ENCODE measurements around the gene FHIP1B. TPM values are rescaled to one million over a fixed set of nuclear protein-coding genes. Genes with fewer than 3 reads are reported as not detected.

The FHIP1B gene
- total RNA-seq, 1 donor from 2014 or later, result 22.2 TPM

DNA sequence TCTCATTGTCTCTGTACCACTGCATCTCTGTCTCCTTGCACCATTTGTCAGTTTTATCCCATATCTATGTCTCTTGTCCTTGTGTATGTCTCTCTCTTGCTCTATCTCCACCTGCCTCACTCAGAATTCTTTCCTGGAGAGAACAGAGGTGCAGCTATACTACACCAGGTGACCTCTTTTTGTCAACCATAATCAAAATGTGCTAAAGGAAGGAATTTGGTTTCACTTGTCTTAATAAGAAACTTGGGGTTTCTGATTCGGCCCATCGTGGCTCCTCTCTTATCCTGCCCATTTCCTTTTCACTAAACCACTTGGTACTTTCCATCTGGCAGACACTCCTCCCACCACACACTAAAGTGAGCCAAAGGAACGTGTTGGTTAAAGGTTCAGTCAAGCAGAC, 31.1 kb downstream of the FHIP1B start:
- intact Hi-C loops (cut with micrococcal nuclease), result loop anchor here (2.0 kb wide), 1 partner anchor 31 kb away; the partner anchor contains the start of gene FHIP1B

DNA sequence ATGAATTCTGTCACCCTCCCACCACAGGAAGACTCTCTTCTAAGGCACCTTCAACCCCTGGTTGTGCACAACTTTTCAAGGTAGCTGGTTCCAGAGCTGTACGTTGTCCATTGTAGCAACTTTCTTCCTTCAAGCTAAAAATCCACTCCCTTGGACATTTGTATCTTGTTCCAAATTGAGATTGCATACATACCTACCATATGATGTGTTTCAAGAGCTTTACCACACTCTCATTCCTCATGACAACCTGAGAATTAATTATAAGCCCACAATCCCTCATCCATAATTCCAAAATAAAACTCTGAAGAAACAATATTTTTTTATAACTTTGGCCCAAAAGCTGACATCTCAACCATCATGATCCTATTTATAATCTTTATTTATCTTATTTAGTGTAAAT, 32.4 kb downstream of the FHIP1B start:
- intact Hi-C loops (cut with micrococcal nuclease), result loop anchor here (2.0 kb wide), 1 partner anchor 33 kb away; the partner anchor contains the start of gene FHIP1B

DNA sequence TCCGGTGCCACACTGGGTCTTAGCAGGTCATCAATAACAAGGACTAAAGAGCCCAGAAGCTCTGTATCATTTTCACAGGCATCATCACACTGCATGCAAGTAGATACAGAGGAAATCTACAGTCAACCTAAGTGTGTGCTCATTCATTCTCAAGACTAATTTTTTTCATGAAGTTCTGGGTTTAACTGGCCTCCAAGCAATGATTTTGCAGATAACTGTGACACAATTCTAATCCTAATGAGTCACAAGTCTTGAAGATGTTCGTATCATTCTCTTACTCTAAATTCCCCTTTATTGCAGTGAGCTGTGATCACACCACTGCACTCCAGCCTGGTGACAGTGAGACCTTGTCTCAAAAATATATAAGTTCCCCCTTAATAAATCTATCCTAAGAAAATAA, 33.0 kb downstream of the FHIP1B start:
- intact Hi-C loops (cut with micrococcal nuclease), result no loop called here

DNA sequence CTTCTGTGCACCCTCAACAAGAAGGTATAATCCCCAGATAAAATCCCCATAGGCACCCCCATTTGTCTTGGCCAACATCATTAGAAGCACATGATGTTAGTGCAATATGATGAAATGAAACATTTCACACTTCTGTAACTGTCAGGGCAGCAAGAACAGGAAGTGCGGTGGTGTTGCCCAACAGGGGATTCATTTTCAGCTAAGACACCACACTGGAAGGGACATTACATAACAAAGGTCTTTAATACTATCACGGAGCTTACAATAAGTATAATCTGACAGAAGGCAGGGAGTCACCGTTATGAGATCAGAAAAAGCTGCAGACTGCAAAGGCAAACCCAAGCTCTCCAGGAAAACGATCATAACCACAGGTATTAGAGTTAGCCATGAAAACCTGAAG, 33.5 kb downstream of the FHIP1B start:
- intact Hi-C loops (cut with micrococcal nuclease), result no loop called here

DNA sequence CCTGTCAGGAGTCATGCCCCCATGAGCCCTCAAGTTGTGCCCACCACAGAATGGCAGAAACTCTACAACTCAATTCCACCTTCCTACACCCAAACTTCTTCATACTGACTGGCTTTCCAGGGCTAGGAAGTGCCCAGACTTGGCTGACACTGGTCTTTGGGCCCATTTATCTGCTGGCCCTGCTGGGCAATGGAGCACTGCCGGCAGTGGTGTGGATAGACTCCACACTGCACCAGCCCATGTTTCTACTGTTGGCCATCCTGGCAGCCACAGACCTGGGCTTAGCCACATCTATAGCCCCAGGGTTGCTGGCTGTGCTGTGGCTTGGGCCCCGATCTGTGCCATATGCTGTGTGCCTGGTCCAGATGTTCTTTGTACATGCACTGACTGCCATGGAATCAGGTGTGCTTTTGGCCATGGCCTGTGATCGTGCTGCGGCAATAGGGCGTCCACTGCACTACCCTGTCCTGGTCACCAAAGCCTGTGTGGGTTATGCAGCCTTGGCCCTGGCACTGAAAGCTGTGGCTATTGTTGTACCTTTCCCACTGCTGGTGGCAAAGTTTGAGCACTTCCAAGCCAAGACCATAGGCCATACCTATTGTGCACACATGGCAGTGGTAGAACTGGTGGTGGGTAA, 35.1 kb downstream of the FHIP1B start, which contains the start of gene OR52W1:
OR52W1 (plus strand) TSS at position 51 of the 637 bp plus-strand sequence; CDS start at position 51, 0 bp downstream.
- intact Hi-C loops (cut with micrococcal nuclease), result no loop called here

DNA sequence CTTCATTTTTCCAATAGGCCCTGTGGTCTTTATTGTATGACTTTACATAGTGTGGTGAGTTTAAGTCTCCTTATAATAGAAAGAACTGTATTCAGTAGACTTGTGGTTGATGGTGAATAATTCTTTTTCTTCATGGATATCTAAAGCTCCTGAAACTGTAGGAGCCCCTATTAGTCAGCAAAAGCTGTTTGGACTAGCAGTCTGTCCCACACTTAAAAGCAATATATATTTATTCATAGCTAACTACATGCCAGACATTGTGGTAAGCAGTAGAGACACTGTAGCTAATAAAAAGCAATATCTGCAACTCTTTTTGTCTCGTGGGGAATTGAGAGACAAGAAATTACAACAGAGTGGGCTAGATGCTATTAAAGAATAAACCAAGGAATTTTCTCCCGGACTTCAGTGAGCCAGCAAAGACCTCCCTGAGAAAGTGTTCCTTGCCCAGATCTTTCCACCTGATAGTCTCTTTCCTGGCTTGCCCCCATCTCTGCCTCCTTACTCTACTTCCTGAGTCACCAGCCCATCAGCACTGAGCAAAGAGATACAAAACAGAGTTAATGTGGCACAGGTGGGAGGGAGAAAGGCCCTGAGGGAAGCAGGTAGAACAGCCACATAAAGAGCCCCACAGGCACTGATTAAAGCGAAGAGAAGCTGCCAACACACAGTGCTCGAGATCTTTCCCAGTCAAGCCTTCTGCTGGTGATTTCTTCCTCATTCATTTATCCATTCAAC, 36.8 kb downstream of the FHIP1B start:
- intact Hi-C loops (cut with micrococcal nuclease), result no loop called here

DNA sequence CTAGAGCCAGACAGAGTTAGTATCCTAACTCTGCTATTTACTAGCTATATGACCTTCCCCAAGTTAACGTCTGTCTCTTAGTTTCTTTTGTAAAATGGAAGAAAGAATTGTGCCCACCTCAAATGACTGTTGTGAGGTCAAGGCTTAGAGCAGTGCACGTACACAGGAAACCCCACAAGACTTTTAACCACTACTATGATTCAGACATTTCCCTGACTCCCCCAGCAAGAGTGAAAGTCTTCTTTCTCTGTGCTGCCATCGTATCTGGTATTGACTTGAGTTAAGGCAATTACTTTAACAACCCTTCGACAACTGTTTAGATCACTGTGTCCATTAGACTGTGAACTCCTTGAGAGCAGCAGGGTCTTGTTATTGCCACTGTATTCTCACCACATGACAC, 38.0 kb downstream of the FHIP1B start:
- intact Hi-C loops (cut with micrococcal nuclease), result no loop called here

DNA sequence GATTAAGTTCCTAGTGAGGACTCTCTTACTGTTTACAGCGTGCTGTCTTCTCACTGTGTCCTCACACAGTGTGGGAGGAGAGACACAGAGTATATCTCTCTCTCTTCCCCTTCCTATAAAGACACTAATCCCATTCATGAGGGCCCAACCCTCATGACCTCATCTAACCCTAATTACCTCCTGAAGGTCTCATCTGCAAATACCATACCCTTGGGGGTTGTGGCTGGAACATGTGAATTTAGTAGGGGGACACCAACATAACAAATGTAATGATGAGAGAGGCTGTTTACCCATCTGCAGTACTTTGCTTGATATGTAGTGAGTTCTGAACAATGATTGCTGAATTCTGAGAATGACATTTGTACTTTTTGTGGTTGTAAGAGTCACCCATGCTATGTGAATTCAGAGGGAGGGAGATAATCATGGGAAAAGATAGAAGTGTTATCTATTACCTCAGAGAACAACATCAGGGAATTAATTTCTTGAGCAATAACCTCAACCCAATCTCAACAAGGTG, 40.3 kb downstream of the FHIP1B start:
- intact Hi-C loops (cut with micrococcal nuclease), result no loop called here

DNA sequence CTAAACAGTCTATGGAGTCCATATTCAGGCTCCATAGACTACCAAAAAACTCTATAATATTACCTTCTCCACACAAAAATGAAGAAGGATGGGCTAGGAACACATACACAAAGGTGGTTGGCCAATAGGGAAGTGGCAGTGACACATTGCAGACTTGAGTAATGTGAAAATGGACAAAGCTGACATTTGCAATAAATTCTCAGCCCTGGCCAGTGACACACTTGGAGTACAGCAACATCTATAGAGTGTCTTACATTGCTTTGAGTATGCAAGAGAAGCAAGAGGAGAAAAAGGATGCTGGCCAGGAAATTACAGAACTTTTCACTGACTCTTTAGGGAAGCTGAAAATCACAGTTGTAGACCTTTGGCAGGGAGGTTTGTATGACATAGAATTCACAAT, 42.7 kb downstream of the FHIP1B start:
- intact Hi-C loops (cut with micrococcal nuclease), result no loop called here

DNA sequence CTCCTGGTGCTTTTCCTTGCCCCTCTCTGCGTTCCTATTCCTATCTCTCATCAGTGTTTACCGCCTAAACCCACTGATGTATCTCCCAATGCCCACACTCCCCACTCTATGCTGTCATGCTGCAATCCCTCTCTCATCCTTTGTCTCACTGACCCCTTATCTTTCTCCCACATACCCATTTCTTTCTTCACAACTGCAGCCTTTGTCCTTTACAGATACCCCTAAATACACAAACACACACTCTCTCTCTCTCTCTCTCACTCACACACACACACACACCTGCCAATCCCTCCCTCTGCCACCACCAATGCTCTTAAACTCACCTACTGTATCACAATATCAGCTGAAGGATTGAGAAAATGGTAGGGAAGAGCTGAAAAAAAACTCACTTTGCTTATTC, 59.0 kb downstream of the FHIP1B start:
- intact Hi-C loops (cut with micrococcal nuclease), result no loop called here

DNA sequence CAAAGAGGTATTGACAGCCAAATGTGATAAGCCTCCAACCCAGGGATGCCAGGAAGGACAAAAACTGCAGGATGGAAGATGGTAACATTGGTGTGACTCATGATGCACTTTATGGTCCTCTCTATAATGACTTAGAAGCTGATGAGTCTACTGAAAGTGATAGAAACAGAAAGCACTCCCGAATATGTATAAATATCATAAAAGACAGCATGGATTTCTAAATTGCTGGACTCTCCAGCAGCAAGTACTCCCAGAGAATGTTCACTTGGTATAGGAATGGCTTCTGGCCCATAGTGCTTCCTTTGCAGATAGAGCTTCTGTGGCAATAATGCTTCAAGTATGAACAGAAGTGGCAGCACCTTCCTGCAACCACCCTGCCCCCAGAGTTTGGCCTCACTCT, 64.2 kb downstream of the FHIP1B start, which contains the start of gene OR52B2:
OR52B2 (minus strand) TSS at position 101 of the 400 bp plus-strand sequence; CDS start at position 101, 0 bp downstream.
- intact Hi-C loops (cut with micrococcal nuclease), result no loop called here

Other genes starting within 250 kb of the FHIP1B start
- gene OR52L1, start 247.7 kb downstream of the FHIP1B start, total RNA-seq, result not detected in 2 replicates
- gene OR56A4, start 227.7 kb downstream of the FHIP1B start, total RNA-seq, result 0.05 TPM in 1 of 2 replicates, not detected in the other
- not detected in 2 replicates for gene OR56A1, start 203.9 kb downstream of the FHIP1B start, total RNA-seq
- gene OR56B4, start 127.0 kb downstream of the FHIP1B start, total RNA-seq, result not detected in 2 replicates
- not detected in 2 replicates for gene OR52B2, start 64.3 kb downstream of the FHIP1B start, total RNA-seq
- gene OR52W1, start 35.4 kb downstream of the FHIP1B start, total RNA-seq, result not detected in 2 replicates
- gene C11orf42, start 29.1 kb downstream of the FHIP1B start, total RNA-seq, result not detected in 2 replicates
- 0.16 and 0.23 TPM in 2 replicates for gene CNGA4, start 4.5 kb upstream of the FHIP1B start, total RNA-seq
- not detected in 2 replicates for gene CCKBR, start 25.2 kb upstream of the FHIP1B start, total RNA-seq
- 6.2 and 6.8 TPM in 2 replicates for gene CAVIN3, start 85.9 kb upstream of the FHIP1B start, total RNA-seq
- 41.1 and 46.5 TPM in 2 replicates for gene SMPD1, start 155.8 kb upstream of the FHIP1B start, total RNA-seq
- gene APBB1, start 184.5 kb upstream of the FHIP1B start, total RNA-seq, result 51.1 and 53.9 TPM in 2 replicates
- 0.18 and 0.36 TPM in 2 replicates for gene HPX, start 206.4 kb upstream of the FHIP1B start, total RNA-seq
- gene TRIM3, start 239.3 kb upstream of the FHIP1B start, total RNA-seq, result 7.5 and 10.7 TPM in 2 replicates
- 41.1 and 41.3 TPM in 2 replicates for gene ARFIP2, start 246.7 kb upstream of the FHIP1B start, total RNA-seq
- 32.5 and 33.9 TPM in 2 replicates for gene TIMM10B, start 246.9 kb upstream of the FHIP1B start, total RNA-seq

Data from T-helper 2 cell treated with Interferon-gamma antibody and Interleukin-4, amounts not matched to agents 100 ng/mL and 5 ng/mL, for 36 hours (primary cell).